OCI-LY7 (cell line): ENCODE results near the gene KRTAP12-2.

ENCODE experiments used
- EZH2phosphoT487 ChIP-seq: fragments of 200-600 bp; sonication (generic); IDR thresholded peaks from 2 replicates; pipeline ENCODE4 v1.6.1; 2018; ENCODE audit warnings: low read depth, borderline replicate concordance, mild to moderate bottlenecking, mixed run types, antibody characterized with exemption, low read length, moderate library complexity, mixed read lengths
- TF ChIP-seq, protein P1 (sequence below): fragments of 200-600 bp; sonication (generic); conservative IDR thresholded peaks from 2 replicates; pipeline ENCODE4 v1.5.1; 2014; ENCODE audit warnings: mild to moderate bottlenecking, antibody characterized with exemption, low read length, moderate library complexity, mixed read lengths

DNA sequence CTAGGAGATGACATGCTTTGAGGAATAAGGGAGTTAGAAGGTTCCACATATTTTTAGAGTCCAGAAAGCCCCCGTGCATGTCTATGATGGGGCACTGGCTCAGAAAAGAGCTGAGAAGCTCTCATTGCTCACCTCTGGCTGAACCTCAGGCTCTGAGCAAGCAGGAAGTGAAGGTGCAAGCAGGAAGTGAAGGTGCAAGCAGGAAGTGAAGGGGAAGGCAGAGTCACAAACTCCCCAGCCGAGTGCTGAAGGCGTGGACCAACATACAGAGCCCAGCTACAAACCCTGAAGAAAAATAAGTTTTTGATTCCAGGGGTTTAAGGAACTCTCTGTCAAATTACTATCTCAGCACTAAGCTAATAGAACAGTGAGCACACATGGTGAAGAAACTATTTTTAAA lies 47.8 kb downstream of the KRTAP12-2 start:
- TF ChIP-seq, protein P1, sequence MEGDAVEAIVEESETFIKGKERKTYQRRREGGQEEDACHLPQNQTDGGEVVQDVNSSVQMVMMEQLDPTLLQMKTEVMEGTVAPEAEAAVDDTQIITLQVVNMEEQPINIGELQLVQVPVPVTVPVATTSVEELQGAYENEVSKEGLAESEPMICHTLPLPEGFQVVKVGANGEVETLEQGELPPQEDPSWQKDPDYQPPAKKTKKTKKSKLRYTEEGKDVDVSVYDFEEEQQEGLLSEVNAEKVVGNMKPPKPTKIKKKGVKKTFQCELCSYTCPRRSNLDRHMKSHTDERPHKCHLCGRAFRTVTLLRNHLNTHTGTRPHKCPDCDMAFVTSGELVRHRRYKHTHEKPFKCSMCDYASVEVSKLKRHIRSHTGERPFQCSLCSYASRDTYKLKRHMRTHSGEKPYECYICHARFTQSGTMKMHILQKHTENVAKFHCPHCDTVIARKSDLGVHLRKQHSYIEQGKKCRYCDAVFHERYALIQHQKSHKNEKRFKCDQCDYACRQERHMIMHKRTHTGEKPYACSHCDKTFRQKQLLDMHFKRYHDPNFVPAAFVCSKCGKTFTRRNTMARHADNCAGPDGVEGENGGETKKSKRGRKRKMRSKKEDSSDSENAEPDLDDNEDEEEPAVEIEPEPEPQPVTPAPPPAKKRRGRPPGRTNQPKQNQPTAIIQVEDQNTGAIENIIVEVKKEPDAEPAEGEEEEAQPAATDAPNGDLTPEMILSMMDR = no peak
- no peak for TF ChIP-seq EZH2phosphoT487
